GM19043 (cell line): ENCODE results near the gene INTS11.
"Not testable (repeated sequence)": the region's sequence is repeated elsewhere in the genome, so short reads cannot be mapped to it uniquely, and the experiment has no call there.

Source experiments
- ATAC-seq: cut with Tn5 transposase; IDR thresholded peaks from one replicate; pipeline ENCODE4 v1.9.1; 2021; ENCODE audit warnings: low read depth; ENCODE audit not compliant: unreplicated experiment

The INTS11 gene

DNA sequence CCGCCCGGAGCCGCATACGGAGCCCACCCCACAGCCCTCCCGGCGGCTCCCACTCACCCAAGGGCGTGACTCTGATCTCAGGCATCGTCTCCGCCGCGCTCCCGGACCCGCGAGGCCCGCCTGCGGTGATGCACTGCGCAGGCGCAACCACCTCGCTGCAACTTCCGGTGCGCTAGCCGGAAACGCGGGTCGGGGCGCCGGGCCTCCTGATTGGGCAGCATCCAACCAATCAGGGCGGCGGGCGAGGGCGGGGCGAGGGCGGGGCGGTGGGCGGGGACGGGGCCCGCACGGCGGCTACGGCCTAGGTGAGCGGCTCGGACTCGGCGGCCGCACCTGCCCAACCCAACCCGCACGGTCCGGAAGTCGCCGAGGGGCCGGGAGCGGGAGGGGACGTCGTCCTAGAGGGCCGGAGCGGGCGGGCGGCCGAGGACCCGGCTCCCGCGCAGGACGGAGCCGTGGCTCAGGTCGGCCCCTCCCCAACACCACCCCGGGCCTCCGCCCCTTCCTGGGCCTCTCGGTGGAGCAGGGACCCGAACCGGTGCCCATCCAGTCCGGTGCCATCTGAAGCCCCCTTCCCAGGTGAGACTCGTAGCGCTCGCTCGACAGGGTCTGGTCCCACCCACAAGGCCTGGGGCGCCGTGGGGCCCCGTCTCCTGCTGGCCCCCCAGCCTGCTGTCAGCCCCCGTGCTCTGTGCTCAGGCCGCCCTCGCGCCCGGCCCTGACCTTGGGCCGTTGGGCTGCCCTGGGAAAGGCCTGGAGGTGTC is at the start of gene INTS11, which contains the start of gene CPTP:
Gene INTS11 (minus strand): TSS at position 137 of the 764 bp plus-strand sequence. CDS start 52 bp downstream, at position 85.
Gene CPTP (plus strand): TSS at position 279 of the 764 bp plus-strand sequence. CDS start 2,109 bp downstream, outside the sequence.
- ATAC-seq = peak; percentile 76

DNA sequence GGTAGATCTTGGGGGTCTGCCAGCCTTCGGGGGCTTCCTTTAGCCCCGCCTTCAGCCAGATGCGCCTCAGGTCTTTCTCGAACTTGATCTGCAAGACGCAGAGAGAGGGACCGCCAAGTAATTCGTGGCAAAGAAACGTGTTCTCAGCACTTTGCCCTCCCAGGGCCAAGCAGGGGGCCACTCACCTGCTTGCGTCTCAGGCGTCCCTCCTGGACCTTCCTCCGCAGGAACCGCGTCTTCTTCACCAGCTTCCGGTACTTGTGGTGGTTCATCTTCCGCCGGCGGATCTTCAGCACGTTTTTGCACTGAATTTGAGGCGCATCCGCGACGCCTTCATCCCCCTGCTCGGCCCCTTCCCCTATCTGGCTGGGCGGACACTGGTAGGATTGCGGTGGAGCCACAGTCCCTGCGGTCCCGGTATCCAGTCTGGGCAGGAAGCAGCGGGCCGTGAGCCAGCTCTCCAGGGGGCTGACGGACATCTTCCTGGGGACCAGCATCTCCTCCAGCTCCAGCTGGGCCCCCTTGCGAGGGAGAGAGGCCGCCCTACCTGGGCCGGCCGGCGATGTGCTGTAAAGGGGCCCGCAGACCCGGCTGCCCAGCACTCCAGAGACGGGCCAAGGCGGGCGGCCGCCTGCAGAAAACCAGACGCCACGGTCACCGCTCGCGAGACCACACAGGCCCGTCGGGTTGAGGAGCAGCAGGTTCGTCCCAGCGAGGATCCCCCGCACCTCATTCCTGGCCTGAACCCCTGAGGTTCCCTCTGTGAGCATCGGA is 49.5 kb upstream of the INTS11 start:
- no peak for ATAC-seq

DNA sequence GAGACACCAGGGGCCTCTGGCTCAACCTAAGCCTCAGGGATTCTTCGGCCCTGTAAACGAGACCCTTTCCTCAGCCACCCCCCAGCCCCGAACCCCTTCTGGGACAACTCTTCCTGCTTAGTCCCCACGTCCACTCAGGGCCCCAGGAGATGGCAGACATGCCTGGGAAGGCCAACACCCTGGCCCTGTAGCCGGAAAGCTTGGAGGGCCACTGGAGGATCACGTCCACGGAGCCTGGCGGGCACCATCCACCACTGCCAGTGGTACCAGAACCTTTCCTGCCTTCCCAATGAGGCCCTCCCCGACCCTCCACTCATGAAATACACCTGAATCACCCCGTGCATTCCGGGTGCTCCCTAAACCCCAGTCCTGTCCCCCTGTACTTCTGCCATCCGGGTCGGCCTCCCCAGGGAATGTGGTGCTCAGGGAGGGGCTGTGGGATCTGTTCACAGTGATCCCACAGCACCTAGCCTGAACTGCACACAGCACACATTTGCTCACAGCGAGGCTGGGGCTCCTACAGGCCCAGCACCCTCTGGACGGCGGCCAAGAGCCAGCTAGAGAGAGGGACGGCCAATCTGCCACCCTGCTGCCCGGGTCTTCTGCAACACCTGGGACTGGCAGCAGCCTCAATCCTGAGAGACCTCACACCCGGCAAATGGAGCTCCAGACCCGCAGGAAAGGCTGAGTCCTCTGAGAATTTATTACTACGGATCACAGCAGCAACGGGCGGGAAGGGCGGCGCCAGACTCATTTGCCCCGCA is 48.8 kb upstream of the INTS11 start:
- no peak for ATAC-seq

DNA sequence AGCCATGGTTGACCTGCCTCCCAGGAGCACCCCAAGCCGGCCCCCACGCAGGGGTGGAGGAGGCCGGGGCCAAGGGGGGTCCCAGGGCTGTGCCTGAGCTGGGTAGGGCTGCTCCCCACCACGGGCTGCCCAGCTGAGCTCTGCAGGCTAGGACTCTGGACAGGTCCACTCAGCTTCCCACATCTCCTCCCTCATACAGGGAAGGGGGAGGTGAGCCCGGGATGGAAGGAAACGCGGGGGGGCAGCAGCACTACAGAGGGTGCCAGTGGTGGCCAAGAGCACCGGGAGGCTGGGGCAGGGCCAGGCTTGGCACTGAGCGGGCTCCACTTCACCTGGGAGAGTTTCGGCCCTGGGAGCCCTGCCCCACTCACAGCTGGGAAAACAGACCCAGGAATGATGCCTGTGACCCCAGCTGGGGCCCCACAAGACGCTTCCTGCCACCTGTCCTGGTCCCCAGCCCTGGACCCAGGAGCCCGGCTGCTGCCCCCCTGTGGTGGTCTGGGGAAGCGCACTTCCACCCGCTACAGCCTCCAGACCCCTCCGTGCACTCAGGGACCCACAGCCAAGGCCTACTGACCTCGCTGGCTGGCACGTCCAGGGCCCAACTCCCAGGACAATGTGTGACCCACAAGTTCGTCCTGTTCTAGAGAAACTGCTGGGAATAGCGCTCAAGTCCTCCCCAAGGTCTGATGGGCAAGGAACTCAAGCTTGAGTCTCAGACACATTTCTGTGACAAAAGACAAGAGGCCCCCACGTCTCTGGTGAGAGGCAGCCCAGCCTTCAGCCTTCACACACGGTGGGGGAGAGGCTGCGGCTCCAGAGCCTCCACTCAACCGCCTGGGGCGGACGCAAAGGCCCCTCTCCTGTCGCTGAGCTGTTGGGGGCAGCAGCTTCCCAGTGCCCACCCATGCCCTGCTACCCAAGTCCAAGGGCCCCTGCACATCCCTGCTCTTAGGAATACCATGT is 47.6 kb upstream of the INTS11 start:
- ATAC-seq = no peak

DNA sequence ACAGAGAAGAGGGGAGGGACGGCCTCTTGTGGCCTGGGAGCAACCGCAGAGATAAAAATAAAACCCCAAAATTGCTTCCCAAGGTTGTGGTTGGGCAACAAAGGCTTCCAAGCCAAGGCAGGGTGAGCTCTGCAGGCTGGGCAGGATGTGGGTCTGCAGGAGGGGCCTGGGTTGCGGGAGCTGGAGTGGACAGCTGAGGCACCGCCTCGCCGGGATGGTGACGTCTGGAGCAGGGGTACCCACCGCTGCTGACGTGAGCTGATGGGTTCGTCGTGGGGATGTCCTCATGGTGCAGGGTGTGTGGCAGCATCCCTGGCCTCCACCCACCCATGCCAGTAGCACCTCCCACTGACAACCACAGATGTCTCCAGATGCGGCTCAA is 46.9 kb upstream of the INTS11 start:
- ATAC-seq = no peak

DNA sequence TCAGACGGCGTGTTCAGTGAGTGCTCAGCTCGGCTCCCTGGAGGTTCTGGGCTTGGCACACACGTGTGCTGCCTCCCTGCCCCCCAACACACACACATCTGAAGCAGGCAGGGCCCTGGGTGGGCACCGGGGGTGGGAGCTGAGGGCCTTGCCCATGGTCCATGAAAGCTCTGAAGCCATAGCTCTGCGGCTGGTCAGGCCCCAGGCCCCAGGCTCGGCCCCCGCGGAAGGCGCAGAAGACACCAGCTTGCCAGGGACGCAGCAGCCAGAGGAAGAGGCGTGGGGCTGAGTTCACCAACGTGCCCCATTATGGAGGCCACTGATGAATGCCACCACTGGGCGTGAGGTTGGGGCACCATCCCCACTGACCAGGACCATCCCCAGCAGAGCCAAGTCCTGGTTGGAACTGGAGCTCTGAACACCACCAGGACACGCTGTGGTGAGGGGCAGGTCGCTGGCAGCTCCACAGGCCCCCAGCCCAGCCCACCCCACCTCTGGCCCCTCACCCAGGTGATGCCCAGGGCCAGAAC is 46.4 kb upstream of the INTS11 start:
- ATAC-seq = no peak

DNA sequence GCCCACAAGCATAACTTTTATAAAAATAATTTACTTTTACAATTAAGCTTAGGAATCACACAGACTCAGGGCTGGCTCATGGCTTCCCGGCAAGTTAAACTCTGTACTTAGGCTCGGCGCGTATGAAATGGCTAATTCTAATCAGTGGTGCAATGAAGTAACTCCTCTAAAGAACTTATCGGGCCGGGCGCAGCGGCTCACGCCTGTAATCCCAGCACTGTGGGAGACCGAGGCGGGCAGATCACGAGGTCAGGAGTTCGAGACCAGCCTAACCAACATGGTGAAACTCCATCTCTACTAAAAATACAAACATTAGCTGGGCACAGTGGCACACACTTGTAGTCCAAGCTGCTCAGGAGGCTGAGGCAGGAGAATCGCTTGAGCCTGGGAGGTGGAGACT is 45.6 kb upstream of the INTS11 start:
- not testable (repeated sequence) for ATAC-seq

DNA sequence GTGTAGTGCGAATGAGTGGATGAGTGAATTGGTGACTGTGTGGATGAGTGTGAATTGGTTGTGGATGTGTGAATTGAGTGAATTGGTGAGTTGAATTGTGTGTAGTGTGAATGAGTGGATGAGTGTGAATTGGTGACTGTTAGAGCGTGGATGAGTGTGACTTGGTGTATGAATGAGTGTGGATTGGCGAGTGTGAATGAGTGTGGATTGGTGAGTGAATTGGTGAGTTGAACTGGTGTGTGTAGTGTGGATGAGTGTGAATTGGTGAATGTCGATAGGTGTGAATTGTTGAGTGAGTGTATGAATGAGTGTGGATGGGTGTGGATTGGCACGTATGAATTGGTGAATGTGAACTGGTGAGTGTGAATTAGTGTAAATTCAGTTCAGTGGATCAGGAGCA is 42.9 kb upstream of the INTS11 start:
- no peak for ATAC-seq

DNA sequence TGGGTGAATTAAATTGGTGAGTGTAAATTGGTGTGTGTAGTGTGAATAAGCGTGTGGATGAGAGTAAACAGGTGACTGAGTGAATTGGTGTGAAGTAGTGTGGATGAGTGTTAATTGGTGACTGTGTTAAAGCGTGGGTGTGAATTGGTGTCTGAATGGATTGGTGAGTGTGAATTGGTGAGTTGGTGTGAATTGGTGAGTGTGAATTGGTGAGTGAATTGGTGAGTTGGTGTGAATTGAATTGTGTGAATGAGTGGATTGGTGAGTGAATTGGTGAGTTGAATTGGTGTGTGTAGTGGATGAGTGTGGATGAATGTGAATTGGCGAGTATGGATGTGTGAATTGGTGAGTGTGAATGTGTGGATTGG is 42.2 kb upstream of the INTS11 start:
- ATAC-seq = no peak

DNA sequence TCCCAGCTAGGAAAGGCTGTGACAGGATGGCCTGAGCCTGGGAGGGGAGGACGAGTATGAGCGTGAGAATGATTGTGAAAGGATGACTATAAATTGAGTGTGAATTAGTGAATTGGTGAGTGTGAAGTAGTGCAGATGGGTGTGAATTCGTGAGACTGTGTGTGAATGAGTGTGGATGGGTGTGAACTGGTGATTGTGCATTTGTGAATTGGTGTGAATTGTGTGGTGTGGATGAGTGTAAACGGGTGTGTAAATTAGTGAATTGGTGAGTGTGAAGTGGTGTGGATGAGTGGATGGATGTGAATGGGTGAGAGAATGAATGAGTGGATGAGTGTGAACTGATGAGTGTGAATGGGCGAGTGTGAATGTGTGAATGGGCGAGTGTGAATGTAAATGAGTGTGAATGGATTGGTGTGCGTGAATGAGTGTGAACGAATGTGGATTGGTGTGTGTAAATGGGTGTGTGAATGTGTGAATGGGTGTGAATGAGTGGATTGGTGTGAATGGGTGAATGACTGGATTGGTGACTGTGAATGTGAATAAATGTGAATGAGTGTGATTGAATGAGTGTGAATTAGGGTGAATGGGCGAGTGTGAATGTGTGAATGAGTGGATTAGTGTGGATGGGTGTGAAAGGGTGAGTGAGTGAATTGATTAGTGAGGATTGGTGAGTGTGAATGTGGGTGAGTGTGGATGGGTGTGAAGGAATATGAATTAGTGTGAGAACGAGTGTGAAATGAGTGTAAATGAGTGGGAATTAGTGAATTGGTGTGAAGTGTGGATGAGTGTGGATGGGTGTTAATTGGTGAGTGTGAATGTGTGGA is 41.6 kb upstream of the INTS11 start:
- no peak for ATAC-seq

DNA sequence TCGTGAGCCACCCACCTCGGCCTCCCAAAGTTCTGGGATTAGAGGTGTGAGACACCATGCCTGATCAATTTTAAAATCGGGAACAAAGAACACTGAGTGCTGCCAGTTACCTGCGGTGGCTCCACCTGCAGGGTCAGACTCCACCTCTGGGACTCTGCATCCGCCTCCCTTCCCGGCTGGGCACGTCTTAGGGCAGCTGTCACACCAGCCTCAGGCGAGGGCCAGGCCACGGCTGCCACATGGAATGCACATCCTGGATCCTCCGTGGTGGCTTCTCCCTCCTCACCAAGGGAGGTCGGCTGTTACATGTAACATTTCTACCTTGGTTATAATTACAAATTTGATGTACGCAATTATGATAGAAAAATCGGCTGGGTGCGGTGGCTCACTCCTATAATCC is 39.8 kb upstream of the INTS11 start:
- no peak for ATAC-seq

DNA sequence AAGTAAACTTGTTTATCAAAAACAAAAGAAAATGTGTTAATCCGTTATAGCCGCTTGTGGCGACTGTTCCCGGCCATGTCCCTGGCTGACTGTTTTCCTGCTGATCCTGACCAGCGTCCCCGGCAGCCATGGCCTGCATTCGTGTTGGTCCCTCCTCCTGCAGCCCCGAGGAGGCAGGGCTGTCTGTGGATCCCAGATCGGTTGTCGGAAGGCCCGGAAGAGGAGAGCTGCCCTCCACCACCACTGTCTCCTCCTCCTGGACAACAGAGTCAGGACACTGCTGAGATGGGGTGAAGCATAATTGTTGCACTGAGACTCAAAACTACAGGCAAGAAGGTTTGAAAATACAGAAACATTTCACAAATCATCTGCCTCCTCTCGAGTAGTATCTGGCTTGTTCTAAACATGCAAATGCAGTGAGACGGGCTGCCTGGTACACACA is 37.5 kb upstream of the INTS11 start:
- ATAC-seq = no peak

DNA sequence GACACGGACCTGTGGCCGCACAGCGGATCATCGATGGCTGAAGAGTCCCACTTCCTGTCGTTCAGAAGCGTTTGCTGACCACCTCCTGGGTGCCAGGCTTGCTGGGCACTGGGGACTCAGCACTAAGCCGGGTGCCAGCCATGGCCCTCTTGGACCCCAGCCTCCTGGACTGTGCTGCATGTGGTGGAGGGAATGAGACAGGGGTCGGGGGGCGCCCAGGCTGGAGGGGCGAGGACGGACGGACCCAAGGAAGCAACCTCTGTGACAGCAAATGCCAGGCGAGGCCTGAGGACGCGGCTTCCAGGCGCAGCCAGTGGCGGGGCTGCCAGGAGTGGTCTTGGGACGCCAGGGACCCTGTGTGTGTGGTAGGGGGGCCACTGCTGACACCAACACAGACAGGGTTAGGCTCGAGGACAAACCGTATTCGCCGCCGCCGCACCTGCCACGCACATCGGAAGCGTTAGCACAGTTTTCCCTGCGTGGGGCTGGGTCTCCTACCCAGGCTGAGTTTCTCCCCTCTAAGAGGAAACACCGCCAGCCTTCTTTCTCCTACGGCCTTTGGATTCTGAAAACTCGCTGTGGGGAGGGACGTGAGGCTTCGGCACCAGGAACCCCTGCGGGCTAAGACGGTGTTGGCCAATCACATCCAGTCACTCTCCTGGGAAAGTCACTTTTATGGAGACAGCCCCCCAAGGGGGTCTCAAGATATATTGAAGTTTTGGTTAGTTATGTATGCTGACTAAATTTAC is 36.9 kb upstream of the INTS11 start:
- ATAC-seq = no peak

DNA sequence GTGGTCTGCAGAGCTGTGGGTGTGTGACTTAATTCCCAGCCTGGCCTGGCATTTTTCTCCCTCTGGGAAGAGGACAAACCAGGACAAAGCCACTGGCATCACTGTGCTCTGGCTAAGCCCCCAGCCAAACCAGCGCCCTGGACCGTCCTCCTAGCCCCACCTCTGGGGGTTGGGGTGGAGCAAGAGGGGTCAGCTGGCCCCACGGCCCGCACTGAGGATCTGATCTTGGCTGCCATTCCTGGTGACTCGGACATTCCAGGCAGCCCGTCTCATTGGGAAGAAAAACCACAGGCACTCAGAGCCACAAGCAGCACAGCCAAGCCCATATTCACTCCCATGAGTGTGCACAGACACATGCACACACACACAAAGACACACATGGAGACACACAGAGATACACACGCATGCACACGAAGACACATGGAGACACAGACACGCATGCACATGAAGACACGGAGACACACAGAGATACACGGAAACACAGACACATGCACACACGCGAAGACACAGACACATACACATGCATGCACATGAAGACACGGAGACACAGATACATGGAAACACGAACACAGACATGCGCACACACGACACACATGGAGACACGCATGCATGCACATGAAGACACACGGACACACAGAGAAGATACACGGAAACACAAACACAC is 36.2 kb upstream of the INTS11 start:
- no peak for ATAC-seq

DNA sequence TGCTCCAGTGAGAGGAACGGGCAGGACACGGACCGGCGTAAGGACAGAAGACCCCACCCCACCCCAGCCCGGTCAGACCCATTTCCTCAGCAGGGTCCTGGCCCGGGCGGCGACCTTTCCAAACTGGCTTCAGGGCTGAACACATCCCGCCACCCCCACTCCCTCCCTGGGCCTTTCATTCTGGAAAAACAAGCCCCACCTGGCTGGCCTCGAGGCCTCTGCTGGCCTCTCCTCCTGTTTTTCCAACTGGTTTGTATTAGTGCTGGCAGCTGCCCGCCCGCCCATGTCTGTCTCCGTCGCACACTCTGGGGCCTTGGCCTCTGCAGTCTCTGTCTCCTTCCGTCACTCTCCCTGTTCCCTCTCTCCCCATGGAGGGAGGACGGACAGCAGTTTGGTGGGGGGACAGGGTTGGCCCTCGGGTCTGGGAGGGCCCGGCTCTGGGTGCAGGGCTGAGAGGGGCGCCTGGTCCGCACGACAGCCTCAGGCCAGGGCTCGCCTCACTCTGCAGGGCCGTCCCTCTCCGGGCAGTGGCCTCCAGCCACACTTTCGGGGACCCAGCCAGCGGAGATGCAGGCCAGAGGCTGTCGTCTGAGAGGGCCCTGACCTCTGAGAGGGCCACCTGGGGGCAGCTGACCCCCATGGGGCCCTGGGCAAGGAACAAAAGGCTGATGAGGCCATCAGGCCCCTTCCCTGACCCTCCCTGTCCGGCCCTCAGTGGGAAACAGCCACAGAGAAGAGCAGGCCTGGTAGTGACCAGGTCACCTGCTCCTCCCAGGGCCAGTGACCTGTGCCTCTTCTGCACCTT is 35.4 kb upstream of the INTS11 start:
- no peak for ATAC-seq

DNA sequence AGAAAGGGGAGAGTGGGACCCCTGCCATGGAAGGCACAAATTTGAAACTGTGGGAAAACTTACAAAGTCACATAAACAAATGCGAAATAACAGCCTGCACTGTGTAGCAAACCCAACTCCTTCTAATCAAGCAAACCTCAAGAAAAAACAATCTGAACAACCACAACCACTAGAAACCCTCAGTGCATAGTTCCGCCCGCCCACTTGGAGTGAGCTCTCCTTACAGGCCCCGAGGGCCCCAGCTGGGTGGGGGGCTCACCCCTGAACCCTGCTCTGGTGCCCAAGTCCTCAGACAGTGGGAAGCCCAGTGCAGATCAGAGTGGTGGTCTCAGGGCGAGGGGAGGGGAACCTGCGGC is 34.8 kb upstream of the INTS11 start:
- no peak for ATAC-seq
